Sigmoid colon (tissue), 7 donors: ENCODE measurements around the gene RPL5. TPM values are rescaled to one million over a fixed set of nuclear protein-coding genes. Genes with fewer than 3 reads are reported as not detected.

Source experiments
- DNase-seq: peaks from one replicate; pipeline ENCODE4 v3.0.0-alpha.2; 2019
- H3K27ac ChIP-seq, 4 donors: fragments of 200-600 bp; sonication (generic); one replicate each; pipeline ENCODE4 v1.5.1; 2016 to 2019; ENCODE audit warnings: mild to moderate bottlenecking in 1 of 4
- H3K27me3 ChIP-seq, 3 donors: fragments of 200-600 bp; sonication (generic); one replicate each; pipeline ENCODE4 v1.5.1; 2019; ENCODE audit warnings: mild to moderate bottlenecking in 1 of 3
- H3K36me3 ChIP-seq, 4 donors: fragments of 200-600 bp; sonication (generic); one replicate each; pipeline ENCODE4 v1.5.1; 2016 to 2019
- H3K4me1 ChIP-seq, 4 donors: fragments of 200-600 bp; sonication (generic); one replicate each; pipeline ENCODE4 v1.5.1; 2017 to 2019
- H3K4me3 ChIP-seq, 4 donors: fragments of 200-600 bp; sonication (generic); one replicate each; pipeline ENCODE4 v1.5.1; 2017 to 2019; ENCODE audit warnings: mild to moderate bottlenecking in 2 of 4, moderate library complexity in 1 of 4
- H3K9me3 ChIP-seq, 4 donors: fragments of 200-600 bp in 3 of 4; sonication (generic) in 3 of 4; one replicate each; pipeline versions ENCODE4 v1.5.1 to v1.6.1; 2013 to 2019
- CTCF ChIP-seq, 4 experiments: fragments of 450-650 bp in 3 of 4; fragments of 200-600 bp in 1 of 4; IDR thresholded peaks; one replicate each; pipeline ENCODE4 v1.5.1; 2016 to 2019; ENCODE audit warnings: antibody characterized with exemption in 4 of 4, mild to moderate bottlenecking in 3 of 4, moderate library complexity in 2 of 4
- EP300 ChIP-seq, 4 donors: sonication (generic); formaldehyde crosslinking; IDR thresholded peaks; one replicate each; pipeline ENCODE4 v1.6.1; 2017; ENCODE audit warnings: antibody characterized with exemption in 4 of 4
- POLR2A ChIP-seq, 2 donors: fragments of 450-650 bp; IDR thresholded peaks; one replicate each; pipeline ENCODE4 v1.6.1; 2016; ENCODE audit warnings: antibody characterized with exemption in 2 of 2, mild to moderate bottlenecking in 2 of 2, moderate library complexity in 2 of 2
- POLR2AphosphoS5 ChIP-seq, 4 donors: sonication (generic); formaldehyde crosslinking; IDR thresholded peaks; one replicate each; pipeline ENCODE4 v1.6.1; 2017; ENCODE audit warnings: antibody characterized with exemption in 4 of 4
- WGBS, 2 donors: extraction: QIAGEN DNeasy Blood & Tissue Kit; methylation state at CpG; one replicate each; pipeline ENCODE4 v1.1.7; 2013; 5-methylcytosine and 5-hydroxymethylcytosine counted together
- intact Hi-C: fragments of 100-400 bp; cut with DNase I; formaldehyde crosslinking; loops from one replicate; pipeline ENCODE4 v1.15.1; 2023
- polyA plus RNA-seq, 3 donors: library from polyadenylated mRNA; stranded (reverse); fragments of 200-250 nt; gene quantifications; one replicate each; pipeline ENCODE4 v1.2.3, GENCODE V29; 2013
- total RNA-seq, 4 donors: library from RNA; depleted of rRNA; stranded (reverse); fragments of >200 nt; gene quantifications; one replicate each; pipeline ENCODE4 v1.1.0, GENCODE V29; 2016
- donor health status: healthy with polysubstance abuse.
- donor health status: Bipolar disorder and iron deficiency.
- donor health status: healthy.

RPL5 gene
- total and polyA plus RNA-seq, 7 donors: 1,392 to 3,236 (median 2,354) TPM

- H3K4me1 ChIP-seq: no peaks in the 10 kb centered on the region
- TF ChIP-seq POLR2AphosphoS5 (IDR thresholded peaks at IDR 0.05) (no peak), POLR2A (IDR thresholded peaks at IDR 0.05) (no peak), CTCF (IDR thresholded peaks at IDR 0.05) (no peak), EP300 (IDR thresholded peaks at IDR 0.05) (no peak)
- H3K9me3 ChIP-seq: no peaks in the 10 kb centered on the region
- intact Hi-C loops: no loop called here
- DNase-seq: no peak
- no peak overlapping the region for H3K4me3 ChIP-seq
- no peaks in the 10 kb centered on the region for H3K27me3 ChIP-seq
- WGBS, 2 donors: 46 to 69% methylated on average over 3 of the region's 3 CpGs
- H3K27ac ChIP-seq: no peak overlapping the region
- H3K36me3 ChIP-seq: no peaks in the 10 kb centered on the region
These were observed 39.5 kb upstream of the RPL5 start for GRCh38 chr1:92792340-92792782.

DNA sequence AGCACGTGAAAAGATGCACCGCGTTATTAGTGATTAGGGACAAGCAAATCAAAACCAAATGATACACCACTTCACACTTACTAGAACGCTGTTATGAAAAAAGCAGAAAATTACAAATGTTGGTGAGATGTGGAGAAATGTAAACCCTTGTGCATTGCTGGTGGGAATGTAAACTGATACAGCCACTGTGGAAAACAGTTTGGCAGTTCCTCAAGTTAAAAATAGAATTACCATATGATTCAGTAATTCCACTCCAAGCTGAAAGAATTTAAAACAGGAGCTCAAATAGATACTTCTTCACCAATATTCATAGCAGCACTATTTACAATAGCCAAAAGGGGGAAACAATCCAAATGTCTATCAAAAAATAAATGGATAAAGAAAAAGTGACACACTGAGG lies 36.7 kb upstream of the RPL5 start:
- no peak overlapping the region for H3K4me3 ChIP-seq
- TF ChIP-seq POLR2AphosphoS5 (IDR thresholded peaks at IDR 0.05): no peak
- no peak for TF ChIP-seq POLR2A (IDR thresholded peaks at IDR 0.05)
- TF ChIP-seq CTCF (IDR thresholded peaks at IDR 0.05): no peak
- TF ChIP-seq EP300 (IDR thresholded peaks at IDR 0.05): no peak
- H3K27ac ChIP-seq: no peak overlapping the region
- no peaks in the 10 kb centered on the region for H3K27me3 ChIP-seq
- H3K9me3 ChIP-seq: no peaks in the 10 kb centered on the region
- no peak for DNase-seq
- no peaks in the 10 kb centered on the region for H3K4me1 ChIP-seq
- H3K36me3 ChIP-seq: no peaks in the 10 kb centered on the region
- intact Hi-C loops: no loop called here
- WGBS, 2 donors: 92 to 93% methylated on average over 4 of the region's 4 CpGs

GRCh38 chr1:92797297-92797696 lies 34.5 kb upstream of the RPL5 start:
- TF ChIP-seq POLR2AphosphoS5 (IDR thresholded peaks at IDR 0.05) (no peak), POLR2A (IDR thresholded peaks at IDR 0.05) (no peak), CTCF (IDR thresholded peaks at IDR 0.05) (no peak), EP300 (IDR thresholded peaks at IDR 0.05) (no peak)
- no peaks in the 10 kb centered on the region for H3K27me3 ChIP-seq
- intact Hi-C loops: no loop called here
- no peak overlapping the region for H3K4me3 ChIP-seq
- H3K4me1 ChIP-seq: no peaks in the 10 kb centered on the region
- no peaks in the 10 kb centered on the region for H3K9me3 ChIP-seq
- no peaks in the 10 kb centered on the region for H3K36me3 ChIP-seq
- no peak for DNase-seq
- H3K27ac ChIP-seq: no peak overlapping the region

- TF ChIP-seq EP300 (IDR thresholded peaks at IDR 0.05): no peak
- TF ChIP-seq POLR2AphosphoS5 (IDR thresholded peaks at IDR 0.05): no peak
- TF ChIP-seq CTCF (IDR thresholded peaks at IDR 0.05): no peak
- no peak for TF ChIP-seq POLR2A (IDR thresholded peaks at IDR 0.05)
- H3K4me1 ChIP-seq: no peaks in the 10 kb centered on the region
- WGBS, 2 donors: 82 to 89% methylated on average over 1 of the region's 1 CpG
- no peak overlapping the region for H3K27ac ChIP-seq
- H3K9me3 ChIP-seq: no peaks in the 10 kb centered on the region
- intact Hi-C loops: no loop called here
- H3K27me3 ChIP-seq: no peaks in the 10 kb centered on the region
- H3K4me3 ChIP-seq: no peak overlapping the region
- DNase-seq: no peak
- H3K36me3 ChIP-seq: no peaks in the 10 kb centered on the region
These were observed 33.9 kb upstream of the RPL5 start for GRCh38 chr1:92797961-92798360.

DNA sequence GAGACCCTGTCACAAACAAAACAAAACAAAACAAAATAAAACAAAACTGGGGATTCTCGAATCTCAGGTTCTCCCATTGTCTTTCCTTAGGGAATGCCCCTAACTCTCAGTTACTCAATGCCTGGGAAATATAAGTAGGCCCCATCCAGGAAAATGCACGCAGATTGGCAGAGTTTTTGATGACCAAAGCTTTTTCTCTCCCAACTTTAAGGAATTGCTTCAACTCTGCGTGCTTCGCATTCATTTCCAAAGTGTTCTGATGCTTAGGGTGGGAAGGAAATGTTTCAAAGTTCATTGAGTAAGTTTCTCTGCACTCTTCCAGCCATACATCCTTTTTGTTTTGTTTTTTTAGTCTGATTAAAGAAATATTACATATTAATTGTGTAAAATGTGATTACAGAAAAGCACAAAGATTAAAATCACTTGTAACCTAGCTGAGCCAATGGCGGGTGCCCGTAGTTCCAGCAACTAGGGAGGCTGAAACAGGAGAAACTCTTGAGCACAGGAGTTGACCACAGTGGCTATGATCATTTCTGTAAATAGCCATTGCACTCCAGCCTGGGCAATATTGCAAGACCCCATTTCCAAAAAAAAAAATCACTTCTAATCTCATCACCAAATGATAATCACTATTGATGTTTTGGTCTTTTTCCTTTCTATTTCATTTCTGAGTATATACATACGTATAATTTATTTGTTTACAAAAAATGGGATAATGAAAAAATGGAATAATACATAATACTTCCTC lies 28.5 kb upstream of the RPL5 start:
- Histone ChIP-seq H3K4me3 (no peak overlapping the region), H3K27me3 (no peaks in the 10 kb centered on the region), H3K9me3 (no peaks in the 10 kb centered on the region), H3K36me3 (no peaks in the 10 kb centered on the region), H3K4me1 (peaks cover 0 to 5% (median 0%) of the 10 kb centered on the region in 4 donors), H3K27ac (no peak overlapping the region)
- intact Hi-C loops: no loop called here
- no peak for TF ChIP-seq POLR2AphosphoS5 (IDR thresholded peaks at IDR 0.05)
- no peak for TF ChIP-seq CTCF (IDR thresholded peaks at IDR 0.05)
- TF ChIP-seq EP300 (IDR thresholded peaks at IDR 0.05): no peak
- TF ChIP-seq POLR2A (IDR thresholded peaks at IDR 0.05): no peak
- no peak for DNase-seq
- WGBS, 2 donors: 95% methylated on average over 7 of the region's 7 CpGs
